ENCODE data around the gene CALM3.

CALM3 gene

GRCh38 chr19:46606019-46606418 is 4.9 kb downstream of the CALM3 start:
- TF ChIP-seq CTCF (conservative IDR thresholded peaks at IDR 0.05; ENCODE audit: low read depth, low read length), result no peak
- no peak for DNase-seq (ENCODE audit: low read depth)
- no peak overlapping the region for H3K4me3 ChIP-seq (ENCODE audit: low read depth, low read length)

GRCh38 chr19:46606681-46607447 is 5.7 kb downstream of the CALM3 start:
- no peak for TF ChIP-seq CTCF (conservative IDR thresholded peaks at IDR 0.05; ENCODE audit: low read depth, low read length)
- DNase-seq (ENCODE audit: low read depth), result no peak
- H3K4me3 ChIP-seq (ENCODE audit: low read depth, low read length), result no peak overlapping the region

GRCh38 chr19:46607448-46607841 is 6.3 kb downstream of the CALM3 start:
- DNase-seq (ENCODE audit: low read depth), result no peak
- TF ChIP-seq CTCF (conservative IDR thresholded peaks at IDR 0.05; ENCODE audit: low read depth, low read length), result no peak
- no peak overlapping the region for H3K4me3 ChIP-seq (ENCODE audit: low read depth, low read length)

- no peak for TF ChIP-seq CTCF (conservative IDR thresholded peaks at IDR 0.05; ENCODE audit: low read depth, low read length)
- no peak for DNase-seq (ENCODE audit: low read depth)
- no peak overlapping the region for H3K4me3 ChIP-seq (ENCODE audit: low read depth, low read length)
Measured at GRCh38 chr19:46608178-46608577, 7.0 kb downstream of the CALM3 start.

- no peak for DNase-seq (ENCODE audit: low read depth)
- no peak for TF ChIP-seq CTCF (conservative IDR thresholded peaks at IDR 0.05; ENCODE audit: low read depth, low read length)
- H3K4me3 ChIP-seq (ENCODE audit: low read depth, low read length), result no peak overlapping the region
Measured at GRCh38 chr19:46608581-46609345, 7.6 kb downstream of the CALM3 start.

- TF ChIP-seq CTCF (conservative IDR thresholded peaks at IDR 0.05; ENCODE audit: low read depth, low read length), result no peak
- no peak overlapping the region for H3K4me3 ChIP-seq (ENCODE audit: low read depth, low read length)
- DNase-seq (ENCODE audit: low read depth), result no peak
Measured at GRCh38 chr19:46609511-46610412, 8.6 kb downstream of the CALM3 start.

All from choroid plexus epithelial cell (primary cell).